ENCODE data around the gene SBF2. TPM values are rescaled to one million over a fixed set of nuclear protein-coding genes. Genes with fewer than 3 reads are reported as not detected.

The SBF2 gene
- total RNA-seq, 2 experiments from 2014 or later, result 14.2 to 15.2 TPM

DNA sequence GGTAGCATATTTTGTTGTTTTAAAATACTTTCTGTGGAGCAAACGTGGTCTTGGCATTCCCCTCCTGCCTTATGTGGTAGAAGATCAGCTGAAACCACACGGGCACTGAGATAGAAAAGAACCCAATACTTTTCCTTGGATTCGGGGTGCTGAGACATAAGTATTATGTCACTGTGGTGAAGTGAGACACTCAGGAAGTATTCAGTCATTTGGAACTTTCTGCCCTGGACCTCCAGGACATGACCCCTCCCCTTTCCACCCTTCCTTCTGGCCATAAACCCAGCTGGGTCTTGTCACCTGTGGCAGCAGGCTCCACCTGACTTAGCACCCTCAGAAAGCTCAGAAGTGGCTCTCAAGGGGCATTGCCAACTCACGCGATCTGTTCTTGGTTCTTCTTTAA is 506.8 kb downstream of the SBF2 start:
- Mint-ChIP-seq H3K4me1 (ENCODE audit: low read depth) (no peaks in the 10 kb centered on the region), H3K9me3 (no peaks in the 10 kb centered on the region), H3K27me3 (no peaks in the 10 kb centered on the region), H3K4me3 (no peak overlapping the region), H3K27ac (no peak overlapping the region), H3K36me3 (ENCODE audit: low read depth) (peaks cover 55% of the 10 kb centered on the region)
- no peaks in the 10 kb centered on the region for H3K9me3 ChIP-seq (ENCODE audit: control insufficient read depth in 1 of 2, insufficient read depth in 1 of 2, low read length in 2 of 2)
- ChIA-PET POLR2A (no interaction called here), CTCF (no interaction called here)
- no peak for DNase-seq
- no peaks in the 10 kb centered on the region for H3K4me1 ChIP-seq (ENCODE audit: insufficient read depth, low read length)
- intact Hi-C loops (cut with DNase I, micrococcal nuclease), result no loop called here
- ATAC-seq (ENCODE audit: poor library complexity), result no peak
- no peak overlapping the region for H3K27ac ChIP-seq (ENCODE audit: low read depth in 1 of 2, low read length in 2 of 2)
- no peak overlapping the region for H3K4me3 ChIP-seq (ENCODE audit: low read length)
- peaks cover 5% of the 10 kb centered on the region for H3K36me3 ChIP-seq (ENCODE audit: insufficient read depth, low read length)
- TF ChIP-seq, protein P1, sequence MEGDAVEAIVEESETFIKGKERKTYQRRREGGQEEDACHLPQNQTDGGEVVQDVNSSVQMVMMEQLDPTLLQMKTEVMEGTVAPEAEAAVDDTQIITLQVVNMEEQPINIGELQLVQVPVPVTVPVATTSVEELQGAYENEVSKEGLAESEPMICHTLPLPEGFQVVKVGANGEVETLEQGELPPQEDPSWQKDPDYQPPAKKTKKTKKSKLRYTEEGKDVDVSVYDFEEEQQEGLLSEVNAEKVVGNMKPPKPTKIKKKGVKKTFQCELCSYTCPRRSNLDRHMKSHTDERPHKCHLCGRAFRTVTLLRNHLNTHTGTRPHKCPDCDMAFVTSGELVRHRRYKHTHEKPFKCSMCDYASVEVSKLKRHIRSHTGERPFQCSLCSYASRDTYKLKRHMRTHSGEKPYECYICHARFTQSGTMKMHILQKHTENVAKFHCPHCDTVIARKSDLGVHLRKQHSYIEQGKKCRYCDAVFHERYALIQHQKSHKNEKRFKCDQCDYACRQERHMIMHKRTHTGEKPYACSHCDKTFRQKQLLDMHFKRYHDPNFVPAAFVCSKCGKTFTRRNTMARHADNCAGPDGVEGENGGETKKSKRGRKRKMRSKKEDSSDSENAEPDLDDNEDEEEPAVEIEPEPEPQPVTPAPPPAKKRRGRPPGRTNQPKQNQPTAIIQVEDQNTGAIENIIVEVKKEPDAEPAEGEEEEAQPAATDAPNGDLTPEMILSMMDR (IDR thresholded peaks at IDR 0.05), result no peak
- no peaks in the 10 kb centered on the region for H3K27me3 ChIP-seq (ENCODE audit: control insufficient read depth in 1 of 2, insufficient read depth in 2 of 2, low read length in 2 of 2)

DNA sequence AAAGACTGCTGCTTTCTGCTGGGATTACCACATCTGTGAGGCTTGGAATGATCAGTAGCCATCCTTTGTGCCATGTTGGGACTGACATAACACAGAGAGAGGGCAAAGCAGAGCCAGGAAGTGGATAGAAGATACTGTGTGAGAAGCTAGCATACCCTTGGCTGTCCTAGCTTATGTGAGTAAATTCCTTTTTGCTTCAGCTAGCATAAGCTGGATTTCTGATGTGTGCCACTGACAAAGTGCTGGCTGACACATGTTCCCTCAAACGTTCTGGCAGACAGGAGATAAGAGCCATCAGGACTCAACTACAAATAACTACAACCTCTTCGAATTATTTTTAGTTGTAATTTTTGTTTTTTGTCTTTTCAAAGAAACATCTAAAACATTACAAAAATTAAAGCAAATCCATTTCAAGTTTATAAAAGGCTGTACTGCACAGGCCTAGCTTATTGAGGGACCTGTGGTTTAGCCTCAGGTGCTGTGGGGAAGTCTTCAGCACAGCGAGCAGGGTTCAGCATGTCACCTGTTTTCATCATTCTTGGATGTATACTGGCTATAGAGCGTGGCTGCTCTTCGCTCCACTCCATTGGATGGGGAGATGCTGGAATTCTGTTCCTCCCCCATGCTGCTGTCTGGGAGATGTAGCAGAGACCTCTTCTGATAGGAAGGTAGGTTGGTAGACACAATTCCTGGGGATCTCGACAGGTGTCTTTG is 509.3 kb downstream of the SBF2 start:
- DNase-seq (no peak), ATAC-seq (ENCODE audit: poor library complexity) (no peak)
- H3K36me3 ChIP-seq (ENCODE audit: insufficient read depth, low read length), result peaks cover 21% of the 10 kb centered on the region
- no peaks in the 10 kb centered on the region for H3K27me3 ChIP-seq (ENCODE audit: control insufficient read depth in 1 of 2, insufficient read depth in 2 of 2, low read length in 2 of 2)
- no peak overlapping the region for H3K4me3 ChIP-seq (ENCODE audit: low read length)
- TF ChIP-seq, protein P1 (IDR thresholded peaks at IDR 0.05), result no peak
- Mint-ChIP-seq H3K9me3 (no peaks in the 10 kb centered on the region), H3K36me3 (ENCODE audit: low read depth) (peaks cover 70% of the 10 kb centered on the region), H3K27ac (no peak overlapping the region), H3K4me1 (ENCODE audit: low read depth) (no peaks in the 10 kb centered on the region), H3K4me3 (no peak overlapping the region), H3K27me3 (no peaks in the 10 kb centered on the region)
- no peaks in the 10 kb centered on the region for H3K4me1 ChIP-seq (ENCODE audit: insufficient read depth, low read length)
- H3K9me3 ChIP-seq (ENCODE audit: control insufficient read depth in 1 of 2, insufficient read depth in 1 of 2, low read length in 2 of 2), result no peaks in the 10 kb centered on the region
- H3K27ac ChIP-seq (ENCODE audit: low read depth in 1 of 2, low read length in 2 of 2), result no peak overlapping the region
- POLR2A ChIA-PET, result no interaction called here
- intact Hi-C loops (cut with DNase I, micrococcal nuclease), result no loop called here
- CTCF ChIA-PET, result interaction anchor here (0.6 kb wide), 1 partner anchor 30 kb away, joined by 4 read pairs; no protein-coding TSS in a partner anchor

DNA sequence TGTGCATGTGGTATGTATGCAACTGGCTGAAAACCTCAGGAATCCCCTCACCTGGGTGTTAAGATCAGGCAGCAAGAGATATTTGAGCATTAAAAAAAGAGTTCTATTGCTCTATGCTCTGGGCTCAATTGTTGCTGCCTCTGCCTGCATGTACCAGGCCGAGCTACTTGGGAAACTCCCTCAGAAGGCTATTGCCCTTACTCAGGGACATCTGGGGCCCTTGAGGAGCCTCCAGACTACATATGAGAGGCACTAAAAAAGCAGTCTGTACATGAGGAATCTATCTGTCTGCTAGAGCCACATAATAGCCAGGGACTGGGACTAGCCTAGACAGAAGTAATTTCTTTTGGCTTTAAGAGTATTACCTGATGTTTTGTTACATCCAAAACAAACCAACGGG is 510.0 kb downstream of the SBF2 start:
- Histone ChIP-seq H3K27ac (ENCODE audit: low read depth in 1 of 2, low read length in 2 of 2) (no peak overlapping the region), H3K36me3 (ENCODE audit: insufficient read depth, low read length) (peaks cover 18% of the 10 kb centered on the region), H3K4me3 (ENCODE audit: low read length) (no peak overlapping the region), H3K9me3 (ENCODE audit: control insufficient read depth in 1 of 2, insufficient read depth in 1 of 2, low read length in 2 of 2) (no peaks in the 10 kb centered on the region), H3K27me3 (ENCODE audit: control insufficient read depth in 1 of 2, insufficient read depth in 2 of 2, low read length in 2 of 2) (no peaks in the 10 kb centered on the region), H3K4me1 (ENCODE audit: insufficient read depth, low read length) (no peaks in the 10 kb centered on the region)
- Mint-ChIP-seq H3K36me3 (ENCODE audit: low read depth) (peaks cover 71% of the 10 kb centered on the region), H3K4me1 (ENCODE audit: low read depth) (no peaks in the 10 kb centered on the region), H3K4me3 (no peak overlapping the region), H3K27ac (no peak overlapping the region), H3K27me3 (no peaks in the 10 kb centered on the region), H3K9me3 (no peaks in the 10 kb centered on the region)
- ChIA-PET POLR2A (no interaction called here), CTCF (interaction anchor here (0.6 kb wide), 1 partner anchor 31 kb away, joined by 4 read pairs; no protein-coding TSS in a partner anchor)
- TF ChIP-seq, protein P1 (IDR thresholded peaks at IDR 0.05), result no peak
- DNase-seq (no peak), ATAC-seq (ENCODE audit: poor library complexity) (no peak)
- intact Hi-C loops (cut with DNase I, micrococcal nuclease), result no loop called here
